Measurements from ENCODE around the gene WDR12.
"Not testable (repeated sequence)": the region's sequence is repeated elsewhere in the genome, so short reads cannot be mapped to it uniquely, and the experiment has no call there.

The WDR12 gene

DNA sequence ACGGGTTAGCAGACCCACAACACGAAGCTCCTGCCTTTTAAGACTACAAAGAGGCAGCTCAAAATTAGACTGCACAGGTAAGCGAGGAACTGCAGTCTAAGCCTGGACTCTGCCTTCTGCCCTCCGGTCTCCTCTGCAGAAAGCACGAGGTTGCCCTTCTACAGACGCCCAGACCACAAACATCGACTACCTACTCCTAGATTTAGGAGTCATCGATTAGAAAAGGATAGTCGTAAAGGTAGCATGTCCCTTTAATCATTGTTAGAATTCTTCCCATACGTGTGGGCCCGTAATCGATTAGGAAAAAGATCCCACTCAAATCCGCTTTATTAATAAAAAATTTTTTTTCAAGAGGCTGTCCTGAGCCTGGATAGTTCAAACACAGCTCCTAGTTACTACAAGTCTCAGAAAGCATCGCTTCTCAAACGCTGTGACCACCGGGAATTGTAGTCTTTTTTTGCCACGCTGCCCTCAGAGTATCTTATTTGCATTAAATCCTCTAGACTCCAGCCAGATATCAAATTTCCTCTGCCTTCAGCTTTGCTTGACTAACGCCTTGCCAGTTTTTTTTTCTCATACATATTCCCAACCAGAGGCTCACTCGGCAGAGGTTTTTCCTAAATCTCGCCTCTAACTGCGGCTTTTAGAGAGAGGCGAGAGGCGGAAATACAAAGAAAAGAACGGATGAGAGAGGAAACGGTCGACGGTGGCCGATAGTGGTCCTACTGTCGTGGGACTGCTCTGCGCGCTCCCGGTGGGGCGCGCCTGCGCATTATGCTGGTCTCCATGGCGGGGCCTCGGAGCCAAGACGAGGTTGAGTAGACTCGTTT, at the start of gene WDR12, which contains the start of gene CARF:
Gene WDR12 (minus strand): TSS at position 162 of the 830 bp plus-strand sequence. CDS start 197 bp downstream, outside the sequence.
Gene CARF (plus strand): TSS at position 764 of the 830 bp plus-strand sequence. CDS start 29,628 bp downstream, outside the sequence.
- peak within 1 kb of the TSS; percentile 99 for H3K27ac Mint-ChIP-seq
- peaks cover 36% of the 10 kb centered on the region for H3K4me1 Mint-ChIP-seq (ENCODE audit: low read depth)
- H3K4me3 Mint-ChIP-seq: peak within 1 kb of the TSS; percentile 95
- no peaks in the 10 kb centered on the region for H3K9me3 Mint-ChIP-seq
- no peaks in the 10 kb centered on the region for H3K27me3 Mint-ChIP-seq
- H3K36me3 Mint-ChIP-seq (ENCODE audit: low read depth): peaks cover 18% of the 10 kb centered on the region

DNA sequence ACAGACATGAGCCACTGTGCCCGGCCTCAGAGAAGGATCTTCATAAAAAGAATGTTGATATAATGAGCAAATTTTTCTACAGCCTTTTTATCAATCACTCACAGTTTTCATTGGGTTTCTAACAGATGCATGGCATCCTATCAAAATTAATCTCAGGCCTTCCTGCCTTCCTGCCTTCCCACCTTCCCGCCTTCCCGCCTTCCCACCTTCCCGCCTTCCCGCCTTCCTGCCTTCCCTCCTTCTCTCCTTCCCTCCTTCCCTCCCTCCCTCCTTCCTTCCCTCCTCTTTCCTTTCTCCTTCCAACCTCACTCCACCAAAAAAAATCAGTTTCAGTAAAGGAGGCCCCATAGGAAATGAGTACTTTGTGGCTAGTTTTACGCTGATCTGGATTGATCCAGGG, 49.1 kb upstream of the WDR12 start:
- no peak overlapping the region for H3K27ac Mint-ChIP-seq
- no peaks in the 10 kb centered on the region for H3K4me1 Mint-ChIP-seq (ENCODE audit: low read depth)
- no peak overlapping the region for H3K4me3 Mint-ChIP-seq
- no peaks in the 10 kb centered on the region for H3K9me3 Mint-ChIP-seq
- H3K27me3 Mint-ChIP-seq: no peaks in the 10 kb centered on the region
- peaks cover 18% of the 10 kb centered on the region for H3K36me3 Mint-ChIP-seq (ENCODE audit: low read depth)

DNA sequence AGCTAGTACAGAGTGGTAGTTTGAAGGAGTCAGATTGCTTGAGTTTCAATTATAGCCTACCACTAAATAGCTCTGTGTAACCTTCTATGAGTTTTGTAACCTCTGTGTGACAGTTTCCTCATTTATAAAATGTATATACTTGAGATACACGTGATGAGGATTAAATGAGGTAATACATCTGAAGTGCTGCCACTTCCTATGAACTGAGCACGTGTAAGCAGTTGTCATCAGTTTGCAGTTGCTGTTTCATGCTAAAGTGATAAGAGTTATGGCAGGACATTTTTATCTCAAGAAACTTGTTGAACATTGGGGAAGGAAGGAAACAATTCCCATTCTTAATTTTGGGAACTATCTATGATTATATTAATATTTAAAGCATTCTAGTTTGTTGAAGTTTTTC, 39.1 kb upstream of the WDR12 start:
- H3K4me1 Mint-ChIP-seq (ENCODE audit: low read depth): no peaks in the 10 kb centered on the region
- H3K4me3 Mint-ChIP-seq: no peak overlapping the region
- H3K36me3 Mint-ChIP-seq (ENCODE audit: low read depth): peaks cover 30% of the 10 kb centered on the region
- peaks cover 11% of the 10 kb centered on the region for H3K9me3 Mint-ChIP-seq
- no peak overlapping the region for H3K27ac Mint-ChIP-seq
- no peaks in the 10 kb centered on the region for H3K27me3 Mint-ChIP-seq

GRCh38 chr2:202949333-202949732, 37.9 kb upstream of the WDR12 start:
- H3K4me3 Mint-ChIP-seq; H3K27ac Mint-ChIP-seq; H3K4me1 Mint-ChIP-seq (ENCODE audit: low read depth); H3K27me3 Mint-ChIP-seq: not testable (repeated sequence)
- Mint-ChIP-seq H3K36me3 (ENCODE audit: low read depth) (peaks cover 43% of the 10 kb centered on the region), H3K9me3 (peaks cover 14% of the 10 kb centered on the region)

DNA sequence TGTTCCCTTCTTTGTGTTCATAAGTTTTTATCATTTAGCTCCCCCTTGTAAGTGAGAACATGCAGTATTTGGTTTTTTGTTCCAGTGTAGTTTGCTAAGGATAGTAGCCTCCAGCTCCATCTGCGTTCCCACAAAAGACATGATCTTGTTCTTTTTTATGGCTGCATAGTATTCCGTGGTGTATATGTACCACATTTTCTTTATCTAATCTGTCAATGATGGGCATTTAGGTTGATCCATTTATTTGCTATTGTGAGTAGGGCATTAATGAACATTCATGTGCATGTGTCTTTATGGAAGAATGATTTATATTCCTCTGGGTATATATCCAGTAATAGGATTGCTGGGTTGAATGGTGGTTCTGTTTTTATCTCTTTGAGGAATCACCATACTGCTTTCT, 34.0 kb upstream of the WDR12 start:
- Mint-ChIP-seq H3K27ac (no peak overlapping the region), H3K27me3 (no peaks in the 10 kb centered on the region), H3K4me1 (ENCODE audit: low read depth) (no peaks in the 10 kb centered on the region), H3K36me3 (ENCODE audit: low read depth) (peaks cover 43% of the 10 kb centered on the region), H3K9me3 (peaks cover 14% of the 10 kb centered on the region), H3K4me3 (no peak overlapping the region)

GRCh38 chr2:202944816-202945215, 33.3 kb upstream of the WDR12 start:
- Mint-ChIP-seq H3K4me3 (no peak overlapping the region), H3K27ac (no peak overlapping the region), H3K9me3 (peaks cover 14% of the 10 kb centered on the region), H3K27me3 (no peaks in the 10 kb centered on the region), H3K4me1 (ENCODE audit: low read depth) (no peaks in the 10 kb centered on the region), H3K36me3 (ENCODE audit: low read depth) (peaks cover 43% of the 10 kb centered on the region)

DNA sequence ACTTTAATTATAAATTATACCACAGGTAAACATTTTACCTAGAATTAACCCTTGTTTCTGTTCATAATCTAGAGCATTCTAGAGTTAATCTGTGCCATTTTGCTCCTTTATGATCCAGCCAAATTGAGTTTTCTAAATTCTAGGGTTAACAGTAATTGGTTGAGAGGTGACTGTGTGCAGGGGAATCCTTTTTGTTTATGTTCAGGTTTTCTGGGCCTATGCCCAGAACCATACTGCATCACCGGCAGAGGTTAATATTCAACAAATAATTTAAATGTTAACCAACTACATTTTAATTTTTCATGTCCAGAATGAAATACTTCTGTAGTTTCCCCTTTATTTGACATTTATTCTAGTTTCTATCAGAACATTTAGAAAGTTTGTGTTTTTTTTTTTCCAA, 32.9 kb upstream of the WDR12 start:
- H3K27ac Mint-ChIP-seq: no peak overlapping the region
- H3K4me3 Mint-ChIP-seq: no peak overlapping the region
- peaks cover 14% of the 10 kb centered on the region for H3K9me3 Mint-ChIP-seq
- no peaks in the 10 kb centered on the region for H3K4me1 Mint-ChIP-seq (ENCODE audit: low read depth)
- H3K36me3 Mint-ChIP-seq (ENCODE audit: low read depth): peaks cover 45% of the 10 kb centered on the region
- no peaks in the 10 kb centered on the region for H3K27me3 Mint-ChIP-seq

- H3K27ac Mint-ChIP-seq: no peak overlapping the region
- peaks cover 41% of the 10 kb centered on the region for H3K36me3 Mint-ChIP-seq (ENCODE audit: low read depth)
- H3K4me1 Mint-ChIP-seq (ENCODE audit: low read depth): no peaks in the 10 kb centered on the region
- H3K9me3 Mint-ChIP-seq: peaks cover 9% of the 10 kb centered on the region
- H3K4me3 Mint-ChIP-seq: no peak overlapping the region
- H3K27me3 Mint-ChIP-seq: no peaks in the 10 kb centered on the region
These were observed 30.3 kb upstream of the WDR12 start for GRCh38 chr2:202941771-202942170.

- Mint-ChIP-seq H3K27ac (no peak overlapping the region), H3K4me3 (no peak overlapping the region), H3K4me1 (ENCODE audit: low read depth) (no peaks in the 10 kb centered on the region), H3K9me3 (no peaks in the 10 kb centered on the region), H3K27me3 (no peaks in the 10 kb centered on the region), H3K36me3 (ENCODE audit: low read depth) (peaks cover 20% of the 10 kb centered on the region)
These were observed 27.5 kb upstream of the WDR12 start for GRCh38 chr2:202938960-202939359.

GRCh38 chr2:202934456-202934855, 23.0 kb upstream of the WDR12 start:
- H3K27me3 Mint-ChIP-seq: no peaks in the 10 kb centered on the region
- H3K36me3 Mint-ChIP-seq (ENCODE audit: low read depth): peaks cover 29% of the 10 kb centered on the region
- H3K9me3 Mint-ChIP-seq: no peaks in the 10 kb centered on the region
- H3K27ac Mint-ChIP-seq: no peak overlapping the region
- no peak overlapping the region for H3K4me3 Mint-ChIP-seq
- H3K4me1 Mint-ChIP-seq (ENCODE audit: low read depth): no peaks in the 10 kb centered on the region

DNA sequence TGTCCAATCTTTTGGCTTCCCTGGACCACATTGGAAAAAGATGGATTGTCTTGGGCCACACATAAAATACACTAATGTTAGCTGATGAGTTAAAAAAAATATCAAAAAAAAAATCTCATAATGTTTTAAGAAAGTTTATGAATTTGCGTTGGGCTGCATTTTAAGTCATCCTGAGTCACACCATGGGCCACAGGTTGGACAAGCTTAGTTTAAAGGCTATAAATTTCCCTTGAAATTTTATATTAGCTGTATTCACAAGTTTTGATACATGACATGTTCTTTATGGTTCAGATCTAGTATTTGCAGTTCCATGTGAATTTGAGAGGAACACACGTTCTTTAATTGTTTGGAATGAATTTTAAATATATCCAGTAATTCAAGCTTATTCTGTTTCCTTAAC, 22.5 kb upstream of the WDR12 start:
- Mint-ChIP-seq H3K4me1 (ENCODE audit: low read depth) (no peaks in the 10 kb centered on the region), H3K36me3 (ENCODE audit: low read depth) (peaks cover 24% of the 10 kb centered on the region), H3K9me3 (no peaks in the 10 kb centered on the region), H3K27ac (no peak overlapping the region), H3K27me3 (no peaks in the 10 kb centered on the region), H3K4me3 (no peak overlapping the region)

- H3K4me3 Mint-ChIP-seq: no peak overlapping the region
- H3K9me3 Mint-ChIP-seq: no peaks in the 10 kb centered on the region
- H3K36me3 Mint-ChIP-seq (ENCODE audit: low read depth): peaks cover 23% of the 10 kb centered on the region
- H3K27me3 Mint-ChIP-seq: no peaks in the 10 kb centered on the region
- H3K4me1 Mint-ChIP-seq (ENCODE audit: low read depth): no peaks in the 10 kb centered on the region
- H3K27ac Mint-ChIP-seq: no peak overlapping the region
These were observed 21.7 kb upstream of the WDR12 start for GRCh38 chr2:202933139-202933510.

- Mint-ChIP-seq H3K4me1 (ENCODE audit: low read depth) (no peaks in the 10 kb centered on the region), H3K36me3 (ENCODE audit: low read depth) (peaks cover 26% of the 10 kb centered on the region), H3K27ac (no peak overlapping the region), H3K9me3 (no peaks in the 10 kb centered on the region), H3K27me3 (no peaks in the 10 kb centered on the region), H3K4me3 (no peak overlapping the region)
These were observed 21.1 kb upstream of the WDR12 start for GRCh38 chr2:202932425-202933138.

DNA sequence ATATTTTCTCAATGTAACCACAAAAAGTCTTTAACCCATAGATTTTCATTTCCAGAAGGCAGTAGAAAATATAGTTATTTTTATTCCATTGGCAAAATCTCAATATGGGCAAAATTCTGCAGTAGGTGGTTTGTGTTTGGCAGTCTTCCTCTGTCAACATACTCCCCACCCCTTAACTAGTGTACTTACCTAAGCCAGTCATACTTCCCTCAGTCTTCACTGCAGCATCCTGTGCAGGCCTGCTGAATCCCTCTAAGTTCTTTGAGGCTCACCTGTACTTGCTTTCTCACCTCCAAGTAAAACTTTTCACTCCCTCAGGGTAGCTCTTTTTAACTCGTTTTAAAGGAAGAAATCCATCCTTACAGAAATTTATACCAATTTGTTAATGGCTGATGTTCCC, 7.4 kb upstream of the WDR12 start:
- H3K36me3 Mint-ChIP-seq (ENCODE audit: low read depth): peaks cover 5% of the 10 kb centered on the region

GRCh38 chr2:202912342-202913201, 1.1 kb upstream of the WDR12 start:
- not testable (repeated sequence) for H3K9me3 Mint-ChIP-seq; H3K36me3 Mint-ChIP-seq (ENCODE audit: low read depth); H3K27me3 Mint-ChIP-seq
- Mint-ChIP-seq H3K27ac (peak overlapping the region; percentile 99), H3K4me1 (ENCODE audit: low read depth) (peaks cover 36% of the 10 kb centered on the region), H3K4me3 (peak overlapping the region; percentile 95)

More for the DNA sequence above, 7.4 kb upstream of the WDR12 start:
- no peaks in the 10 kb centered on the region for H3K9me3 Mint-ChIP-seq
- H3K27me3 Mint-ChIP-seq: no peaks in the 10 kb centered on the region
- H3K4me1 Mint-ChIP-seq (ENCODE audit: low read depth): no peaks in the 10 kb centered on the region
- H3K4me3 Mint-ChIP-seq: no peak overlapping the region
- no peak overlapping the region for H3K27ac Mint-ChIP-seq
